IMR-90 (cell line): ENCODE results near the gene LRRN2.

ENCODE experiments used
- CEBPB ChIP-seq: IDR thresholded peaks from 2 replicates; pipeline ENCODE4 v1.6.1; 2012; ENCODE audit warnings: low read depth, low read length, improper control_type of control experiment
- CHD1 ChIP-seq: IDR thresholded peaks from 2 replicates; pipeline ENCODE4 v1.6.1; 2012; ENCODE audit warnings: low read depth, low read length, improper control_type of control experiment
- CTCF ChIP-seq: conservative IDR thresholded peaks from 2 replicates; pipeline ENCODE4 v1.5.1; 2012; ENCODE audit warnings: mild to moderate bottlenecking, low read depth, low read length, improper control_type of control experiment
- ELK1 ChIP-seq: fragments of 150-350 bp; IDR thresholded peaks from 2 replicates; pipeline ENCODE4 v1.6.1; 2016; ENCODE audit warnings: low read depth, mild to moderate bottlenecking, low read length, moderate library complexity, borderline replicate concordance
- MAFK ChIP-seq: IDR thresholded peaks from 2 replicates; pipeline ENCODE4 v1.6.1; 2012; ENCODE audit warnings: low read depth, low read length, improper control_type of control experiment
- MAZ ChIP-seq: IDR thresholded peaks from 2 replicates; pipeline ENCODE4 v1.6.1; 2012; ENCODE audit warnings: low read depth, mild to moderate bottlenecking, low read length, improper control_type of control experiment, moderate library complexity, borderline replicate concordance
- NFE2L2 ChIP-seq: fragments of 150-350 bp; IDR thresholded peaks from 2 replicates; pipeline ENCODE4 v1.6.1; 2016; ENCODE audit warnings: low read depth, mild to moderate bottlenecking, low read length
- POLR2A ChIP-seq: IDR thresholded peaks from 2 replicates; pipeline ENCODE4 v1.6.1; 2012; ENCODE audit warnings: mild to moderate bottlenecking, low read depth, low read length
- RAD21 ChIP-seq: IDR thresholded peaks from 2 replicates; pipeline ENCODE4 v1.6.1; 2012; ENCODE audit warnings: low read length, improper control_type of control experiment
- RCOR1 ChIP-seq: IDR thresholded peaks from 2 replicates; pipeline ENCODE4 v1.6.1; 2012; ENCODE audit warnings: mild to moderate bottlenecking, low read length, improper control_type of control experiment; ENCODE audit not compliant: insufficient replicate concordance
- SMC3 ChIP-seq: fragments of 150-350 bp; IDR thresholded peaks from 2 replicates; pipeline ENCODE4 v1.6.1; 2016; ENCODE audit warnings: low read depth, mild to moderate bottlenecking, antibody characterized with exemption, low read length, moderate library complexity
- USF2 ChIP-seq: fragments of 150-350 bp; IDR thresholded peaks from 2 replicates; pipeline ENCODE4 v1.6.1; 2017; ENCODE audit warnings: mild to moderate bottlenecking, antibody characterized with exemption, low read length, low read depth

GRCh38 chr1:204678721-204679475 is 6.6 kb downstream of the LRRN2 start:
- TF ChIP-seq NFE2L2 (no peak), CTCF (no peak), RCOR1 (no peak), SMC3 (no peak), USF2 (no peak), POLR2A (no peak), ELK1 (no peak), MAZ (no peak), MAFK (no peak), RAD21 (no peak), CEBPB (no peak), CHD1 (no peak)
